ENCODE results near the gene SYNGR4.
A peak's percentile ranks its signal among the peaks of the same experiment; 100 is the strongest.

SYNGR4 gene

GRCh38 chr19:48341515-48342413 lies 22.4 kb upstream of the SYNGR4 start:
- no peak for DNase-seq

GRCh38 chr19:48342414-48342738 lies 21.8 kb upstream of the SYNGR4 start:
- DNase-seq = no peak

- DNase-seq = peak; percentile 30
Measured at GRCh38 chr19:48342841-48343540, 21.2 kb upstream of the SYNGR4 start.

GRCh38 chr19:48344892-48345291 lies 19.3 kb upstream of the SYNGR4 start:
- DNase-seq = no peak

GRCh38 chr19:48346191-48346590 lies 18.0 kb upstream of the SYNGR4 start:
- no peak for DNase-seq

- DNase-seq = no peak
Measured at GRCh38 chr19:48348045-48348444, 16.1 kb upstream of the SYNGR4 start.

- no peak for DNase-seq
Measured at GRCh38 chr19:48348737-48349136, 15.4 kb upstream of the SYNGR4 start.

GRCh38 chr19:48350856-48351255 lies 13.3 kb upstream of the SYNGR4 start:
- DNase-seq = no peak

- DNase-seq = peak; percentile 57
Measured at GRCh38 chr19:48351341-48351752, 12.8 kb upstream of the SYNGR4 start.

- peak; percentile 41 for DNase-seq
Measured at GRCh38 chr19:48353677-48354076, 10.5 kb upstream of the SYNGR4 start.

- no peak for DNase-seq
Measured at GRCh38 chr19:48354332-48354992, 9.7 kb upstream of the SYNGR4 start.

GRCh38 chr19:48355365-48355954 lies 8.7 kb upstream of the SYNGR4 start:
- DNase-seq = no peak

GRCh38 chr19:48359123-48359522 lies 5.0 kb upstream of the SYNGR4 start:
- no peak for DNase-seq

- no peak for DNase-seq
Measured at GRCh38 chr19:48361912-48362311, 2.3 kb upstream of the SYNGR4 start.

GRCh38 chr19:48362716-48363499 lies 1.3 kb upstream of the SYNGR4 start:
- peak; percentile 94 for DNase-seq

GRCh38 chr19:48363500-48363809 lies 712 bp upstream of the SYNGR4 start:
- no peak for DNase-seq

- no peak for DNase-seq
Measured at GRCh38 chr19:48364598-48365348, 606 bp downstream of the SYNGR4 start.

- no peak for DNase-seq
Measured at GRCh38 chr19:48365602-48366001, 1.4 kb downstream of the SYNGR4 start.

- no peak for DNase-seq
Measured at GRCh38 chr19:48367855-48368254, 3.7 kb downstream of the SYNGR4 start.

GRCh38 chr19:48368936-48369335 lies 4.8 kb downstream of the SYNGR4 start:
- DNase-seq = no peak

- no peak for DNase-seq
Measured at GRCh38 chr19:48370955-48371354, 6.8 kb downstream of the SYNGR4 start.

GRCh38 chr19:48371367-48371766 lies 7.2 kb downstream of the SYNGR4 start:
- no peak for DNase-seq

Measured in fibroblast of skin of back (primary cell).